DND-41 (cell line): ENCODE measurements around the gene WDR18.
A peak's percentile ranks its signal among the peaks of the same experiment; 100 is the strongest.

Source experiments
- ATAC-seq: fragments of 200-7000 bp; cut with Tn5 transposase; 3 replicates; pipeline ENCODE4 v1.9.1; 2021; ENCODE audit warnings: low read depth; ENCODE audit not compliant: insufficient read depth
- DNase-seq: peaks from one replicate; pipeline ENCODE4 v3.0.0-alpha.2; 2020
- H2AFZ ChIP-seq: 2 replicates; pipeline ENCODE4 v1.6.0; 2012; ENCODE audit warnings: low read depth, low read length
- H3K27ac ChIP-seq: 2 replicates; pipeline ENCODE4 v1.5.1; 2012; ENCODE audit warnings: low read length, inconsistent platforms
- H3K27me3 ChIP-seq: fragments of 200-600 bp; sonication (generic); 2 replicates; pipeline ENCODE4 v1.6.0; 2012; ENCODE audit warnings: low read length, mild to moderate bottlenecking, inconsistent platforms; ENCODE audit not compliant: insufficient read depth, poor library complexity
- H3K36me3 ChIP-seq: 2 replicates; pipeline ENCODE4 v1.5.1; 2012; ENCODE audit warnings: low read length, inconsistent platforms; ENCODE audit not compliant: insufficient read depth
- H3K4me1 ChIP-seq: 2 replicates; pipeline ENCODE4 v1.5.1; 2012; ENCODE audit warnings: mild to moderate bottlenecking, low read length; ENCODE audit not compliant: insufficient read depth
- H3K4me2 ChIP-seq: 2 replicates; pipeline ENCODE4 v1.6.0; 2012; ENCODE audit warnings: mild to moderate bottlenecking, moderate library complexity, low read length, inconsistent platforms; ENCODE audit not compliant: insufficient read depth
- H3K4me3 ChIP-seq, 2 experiments: fragments of 200-600 bp in 1 of 2; shearing (Covaris generic) in 1 of 2; 2 replicates each; pipeline ENCODE4 v1.5.1; 2012 to 2016; ENCODE audit warnings: inconsistent platforms in 2 of 2, low read length in 2 of 2, mild to moderate bottlenecking in 2 of 2, low read depth in 1 of 2, moderate library complexity in 1 of 2
- H3K79me2 ChIP-seq: 2 replicates; pipeline ENCODE4 v1.6.0; 2012; ENCODE audit warnings: low read length, inconsistent platforms; ENCODE audit not compliant: insufficient read depth
- H3K9ac ChIP-seq: 2 replicates; pipeline ENCODE4 v1.6.0; 2012; ENCODE audit warnings: low read depth, mild to moderate bottlenecking, inconsistent platforms, low read length, moderate library complexity
- H3K9me3 ChIP-seq: 2 replicates; pipeline ENCODE4 v1.5.1; 2012; ENCODE audit warnings: low read length, moderate library complexity, mild to moderate bottlenecking, inconsistent platforms; ENCODE audit not compliant: insufficient read depth, severe bottlenecking
- H4K20me1 ChIP-seq: 2 replicates; pipeline ENCODE4 v1.6.0; 2012; ENCODE audit warnings: low read length; ENCODE audit not compliant: insufficient read depth
- EZH2 ChIP-seq: IDR thresholded peaks from 3 replicates; pipeline ENCODE4 v1.6.1; 2012; ENCODE audit warnings: borderline replicate concordance, low read depth, mild to moderate bottlenecking, moderate library complexity, low read length, inconsistent platforms; ENCODE audit not compliant: severe bottlenecking
- TF ChIP-seq, protein P1 (sequence below): IDR thresholded peaks from 2 replicates; pipeline ENCODE4 v1.5.1; 2012; ENCODE audit warnings: borderline replicate concordance, low read length, moderate library complexity, mild to moderate bottlenecking; ENCODE audit not compliant: poor library complexity, severe bottlenecking; ENCODE audit errors: extremely low read depth

Gene WDR18

DNA sequence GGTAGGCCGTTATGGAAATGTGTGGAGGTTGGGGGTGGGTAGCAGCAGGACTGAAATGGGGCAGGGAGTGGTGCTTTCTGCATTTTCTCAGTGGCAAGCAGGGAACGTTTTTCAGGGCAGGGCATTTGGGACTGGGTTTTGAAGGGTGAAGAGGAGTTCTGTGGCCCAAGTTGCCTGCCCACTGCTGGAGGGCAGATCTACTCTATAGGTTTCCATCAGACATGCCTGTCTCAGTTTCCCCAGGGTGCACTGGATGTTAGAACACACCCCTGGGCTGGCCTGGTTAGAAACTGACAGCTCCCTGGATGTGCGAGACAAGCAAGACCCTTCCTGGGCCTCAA, 15.2 kb downstream of the WDR18 start:
- Histone ChIP-seq H3K79me2 (no peaks in the 10 kb centered on the region), H3K9me3 (no peaks in the 10 kb centered on the region), H3K9ac (no peak overlapping the region), H3K36me3 (peaks cover 2% of the 10 kb centered on the region), H4K20me1 (peaks cover 13% of the 10 kb centered on the region), H3K4me1 (peaks cover 9% of the 10 kb centered on the region), H3K27me3 (peaks cover 6% of the 10 kb centered on the region), H2AFZ (no peak overlapping the region), H3K4me2 (no peak overlapping the region), H3K4me3 (no peak overlapping the region), H3K27ac (no peak overlapping the region)
- no peak for ATAC-seq
- TF ChIP-seq, protein P1, sequence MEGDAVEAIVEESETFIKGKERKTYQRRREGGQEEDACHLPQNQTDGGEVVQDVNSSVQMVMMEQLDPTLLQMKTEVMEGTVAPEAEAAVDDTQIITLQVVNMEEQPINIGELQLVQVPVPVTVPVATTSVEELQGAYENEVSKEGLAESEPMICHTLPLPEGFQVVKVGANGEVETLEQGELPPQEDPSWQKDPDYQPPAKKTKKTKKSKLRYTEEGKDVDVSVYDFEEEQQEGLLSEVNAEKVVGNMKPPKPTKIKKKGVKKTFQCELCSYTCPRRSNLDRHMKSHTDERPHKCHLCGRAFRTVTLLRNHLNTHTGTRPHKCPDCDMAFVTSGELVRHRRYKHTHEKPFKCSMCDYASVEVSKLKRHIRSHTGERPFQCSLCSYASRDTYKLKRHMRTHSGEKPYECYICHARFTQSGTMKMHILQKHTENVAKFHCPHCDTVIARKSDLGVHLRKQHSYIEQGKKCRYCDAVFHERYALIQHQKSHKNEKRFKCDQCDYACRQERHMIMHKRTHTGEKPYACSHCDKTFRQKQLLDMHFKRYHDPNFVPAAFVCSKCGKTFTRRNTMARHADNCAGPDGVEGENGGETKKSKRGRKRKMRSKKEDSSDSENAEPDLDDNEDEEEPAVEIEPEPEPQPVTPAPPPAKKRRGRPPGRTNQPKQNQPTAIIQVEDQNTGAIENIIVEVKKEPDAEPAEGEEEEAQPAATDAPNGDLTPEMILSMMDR = no peak
- TF ChIP-seq EZH2 = no peak
- no peak for DNase-seq

DNA sequence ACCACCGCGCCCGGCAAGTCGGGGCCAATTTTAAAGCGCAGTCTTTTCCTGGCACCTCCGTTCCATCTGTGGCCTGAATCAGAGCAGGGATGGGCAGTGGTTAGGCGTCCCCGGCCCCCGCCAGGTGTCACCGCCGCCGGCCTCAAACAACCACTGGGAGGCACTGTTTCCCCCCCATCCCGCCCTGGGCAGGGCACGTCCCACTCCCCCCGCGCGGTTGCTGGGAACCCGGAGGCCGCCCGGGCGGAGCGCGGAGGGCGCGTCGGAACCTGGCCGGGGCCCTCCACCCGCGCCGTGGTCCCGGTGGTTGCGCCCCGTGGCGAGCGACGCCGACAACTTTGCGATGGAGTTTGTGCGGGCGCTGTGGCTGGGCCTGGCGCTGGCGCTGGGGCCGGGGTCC, 15.9 kb downstream of the WDR18 start, which contains the start of gene GRIN3B:
TSS of gene GRIN3B (plus strand) at position 325 of the 400 bp plus-strand sequence. CDS start at position 344, 19 bp downstream.
- Histone ChIP-seq H3K27ac (no peak within 1 kb of the TSS), H4K20me1 (peaks cover 9% of the 10 kb centered on the region), H3K27me3 (peaks cover 6% of the 10 kb centered on the region), H3K4me3 (no peak within 1 kb of the TSS), H2AFZ (no peak within 1 kb of the TSS), H3K4me2 (no peak within 1 kb of the TSS), H3K36me3 (no peaks in the 10 kb centered on the region; the same call in 1 of the 2 replicates), H3K9me3 (no peaks in the 10 kb centered on the region), H3K79me2 (no peaks in the 10 kb centered on the region), H3K9ac (no peak within 1 kb of the TSS), H3K4me1 (peaks cover 9% of the 10 kb centered on the region)
- ATAC-seq (no peak), DNase-seq (peak; percentile 41)
- TF ChIP-seq EZH2 = no peak
- TF ChIP-seq, protein P1 = peak; percentile 37

DNA sequence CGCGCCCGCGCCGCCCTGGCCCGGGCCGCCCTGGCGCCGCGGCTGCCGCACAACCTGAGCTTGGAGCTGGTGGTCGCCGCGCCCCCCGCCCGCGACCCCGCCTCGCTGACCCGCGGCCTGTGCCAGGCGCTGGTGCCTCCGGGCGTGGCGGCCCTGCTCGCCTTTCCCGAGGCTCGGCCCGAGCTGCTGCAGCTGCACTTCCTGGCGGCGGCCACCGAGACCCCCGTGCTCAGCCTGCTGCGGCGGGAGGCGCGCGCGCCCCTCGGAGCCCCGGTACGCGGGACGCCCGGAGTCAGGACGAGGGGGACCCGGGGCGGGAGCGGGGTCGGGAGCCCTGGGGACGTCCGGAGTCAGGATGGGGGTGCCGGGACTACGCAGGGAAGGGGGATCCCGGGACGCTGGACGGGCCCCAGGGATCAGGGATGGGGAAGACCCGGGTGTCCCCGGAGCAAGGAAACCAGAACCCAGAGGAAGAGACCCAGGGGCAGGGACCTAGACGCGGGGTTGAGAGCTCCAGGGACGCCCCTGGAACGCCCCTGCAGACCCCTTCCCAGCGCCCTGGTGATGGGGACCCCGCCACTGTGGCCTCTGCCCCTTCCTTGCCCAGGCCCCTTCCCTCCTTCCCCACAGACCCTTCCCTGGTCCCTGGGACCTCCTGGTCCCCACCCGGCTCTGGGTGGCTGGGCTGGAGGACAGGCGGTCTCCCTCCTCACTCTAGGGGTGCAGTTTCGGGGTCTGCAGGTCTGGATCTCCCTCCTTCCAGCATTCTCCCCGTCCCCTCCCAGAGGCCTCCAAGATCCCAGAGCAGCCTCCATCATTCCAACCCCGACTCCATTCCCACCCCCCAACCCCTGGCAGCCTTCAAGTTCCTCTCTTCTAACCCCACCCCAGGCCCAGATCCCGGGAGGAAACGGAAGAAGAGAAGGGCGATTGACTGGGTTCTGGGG, 16.7 kb downstream of the WDR18 start:
- peaks cover 7% of the 10 kb centered on the region for H3K4me1 ChIP-seq
- TF ChIP-seq, protein P1 = no peak
- TF ChIP-seq EZH2 = no peak
- no peak overlapping the region for H3K4me3 ChIP-seq
- H3K36me3 ChIP-seq = no peaks in the 10 kb centered on the region
- no peak overlapping the region for H3K4me2 ChIP-seq
- DNase-seq = no peak
- no peak overlapping the region for H3K9ac ChIP-seq
- H3K27me3 ChIP-seq = peaks cover 6% of the 10 kb centered on the region
- H3K79me2 ChIP-seq = no peaks in the 10 kb centered on the region
- no peak for ATAC-seq
- H4K20me1 ChIP-seq = peaks cover 6% of the 10 kb centered on the region
- no peaks in the 10 kb centered on the region for H3K9me3 ChIP-seq
- H2AFZ ChIP-seq = no peak overlapping the region
- H3K27ac ChIP-seq = no peak overlapping the region
